A673 (cell line): ENCODE measurements around the gene ASB10.

Experiments used
- CTCF ChIP-seq: fragments of 300-800, 200-600 bp; sonication (generic); conservative IDR thresholded peaks from 2 replicates; pipeline ENCODE4 v1.5.1; 2017; ENCODE audit warnings: low read depth, mild to moderate bottlenecking, antibody characterized with exemption, low read length, moderate library complexity, mixed read lengths
- EZH2 ChIP-seq: fragments of 200-600 bp; sonication (generic); IDR thresholded peaks from 2 replicates; pipeline ENCODE4 v1.6.1; 2017; ENCODE audit warnings: borderline replicate concordance, low read depth, mild to moderate bottlenecking, mixed read lengths, antibody characterized with exemption, low read length; ENCODE audit not compliant: poor library complexity, severe bottlenecking

GRCh38 chr7:151185762-151186639 lies 1.0 kb downstream of the ASB10 start:
- TF ChIP-seq CTCF (no peak), EZH2 (no peak)
